ENCODE results near the gene ABCC10.
"Not testable (repeated sequence)": the region's sequence is repeated elsewhere in the genome, so short reads cannot be mapped to it uniquely, and the experiment has no call there.

The ABCC10 gene

GRCh38 chr6:43413002-43413401, 14.3 kb upstream of the ABCC10 start:
- no peak for DNase-seq

- DNase-seq: not testable (repeated sequence)
These were observed 12.1 kb upstream of the ABCC10 start for GRCh38 chr6:43415275-43415674.

DNA sequence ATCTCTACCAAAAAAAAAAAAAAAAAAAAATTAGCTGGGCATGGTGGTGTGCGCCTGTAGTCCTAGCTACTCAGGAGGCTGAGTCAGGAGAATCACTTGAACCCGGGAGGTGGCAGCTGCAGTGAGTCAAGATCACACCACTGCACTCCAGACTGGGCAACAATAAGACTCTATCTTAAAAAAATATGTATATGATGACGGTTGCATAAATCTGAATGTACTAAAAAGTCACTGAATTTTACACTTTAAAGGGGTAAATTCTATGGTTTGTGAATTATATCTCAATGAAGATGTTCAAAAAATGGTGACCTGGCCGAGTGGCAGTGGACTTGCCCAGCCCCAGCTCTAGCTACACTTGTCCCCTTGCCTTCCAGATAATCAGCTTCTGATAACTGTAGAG, 10.4 kb upstream of the ABCC10 start:
- no peak for DNase-seq

DNA sequence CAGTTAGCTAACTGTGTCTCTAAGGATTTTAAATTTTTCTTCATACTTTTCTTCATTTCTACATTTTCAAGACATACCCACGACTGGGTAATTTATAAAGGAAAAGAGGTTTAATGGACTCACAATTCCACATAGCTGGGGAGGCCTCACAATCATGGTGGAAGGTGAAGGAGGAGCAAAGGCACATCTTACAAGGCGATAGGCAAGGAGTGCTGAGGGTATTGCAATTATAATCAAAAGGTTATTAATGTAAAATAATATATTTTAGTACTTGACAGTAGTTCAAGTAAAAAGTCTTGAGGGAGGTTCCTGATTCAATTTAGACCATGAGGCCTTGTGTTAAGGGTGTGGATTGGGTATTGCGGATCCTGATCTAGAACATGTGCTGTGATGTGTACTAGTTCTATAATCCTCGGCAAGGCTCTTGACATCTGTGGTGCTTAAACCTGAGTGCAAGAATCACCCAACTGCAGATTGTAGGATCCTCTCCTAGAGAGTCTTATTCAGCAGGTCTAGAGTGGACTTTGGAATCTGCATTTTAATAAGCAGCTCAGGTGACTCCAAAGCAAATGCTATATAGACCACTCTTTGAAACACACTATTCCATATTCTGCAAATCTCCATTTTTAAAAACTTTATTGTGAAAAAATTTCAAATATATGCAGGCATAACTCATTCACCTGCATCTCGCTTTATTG, 7.2 kb upstream of the ABCC10 start:
- no peak for DNase-seq

GRCh38 chr6:43421831-43422230, 5.5 kb upstream of the ABCC10 start:
- no peak for DNase-seq

DNA sequence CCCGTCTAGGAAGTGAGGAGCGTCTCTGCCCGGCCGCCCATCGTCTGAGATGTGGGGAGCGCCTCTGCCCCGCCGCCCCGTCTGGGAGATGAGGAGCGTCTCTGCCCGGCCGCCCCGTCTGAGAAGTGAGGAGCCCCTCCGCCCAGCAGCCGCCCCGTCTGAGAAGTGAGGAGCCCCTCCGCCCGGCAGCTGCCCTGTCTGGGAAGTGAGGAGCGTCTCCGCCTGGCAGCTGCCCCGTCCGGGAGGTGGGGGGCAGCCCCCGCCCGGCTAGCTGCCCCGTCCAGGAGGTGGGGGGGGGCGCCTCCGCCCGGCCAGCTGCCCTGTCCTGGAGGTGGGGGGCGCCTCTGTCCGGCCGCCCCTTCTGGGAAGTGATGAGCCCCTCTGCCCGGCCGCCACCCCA, 2.3 kb upstream of the ABCC10 start:
- not testable (repeated sequence) for DNase-seq

DNA sequence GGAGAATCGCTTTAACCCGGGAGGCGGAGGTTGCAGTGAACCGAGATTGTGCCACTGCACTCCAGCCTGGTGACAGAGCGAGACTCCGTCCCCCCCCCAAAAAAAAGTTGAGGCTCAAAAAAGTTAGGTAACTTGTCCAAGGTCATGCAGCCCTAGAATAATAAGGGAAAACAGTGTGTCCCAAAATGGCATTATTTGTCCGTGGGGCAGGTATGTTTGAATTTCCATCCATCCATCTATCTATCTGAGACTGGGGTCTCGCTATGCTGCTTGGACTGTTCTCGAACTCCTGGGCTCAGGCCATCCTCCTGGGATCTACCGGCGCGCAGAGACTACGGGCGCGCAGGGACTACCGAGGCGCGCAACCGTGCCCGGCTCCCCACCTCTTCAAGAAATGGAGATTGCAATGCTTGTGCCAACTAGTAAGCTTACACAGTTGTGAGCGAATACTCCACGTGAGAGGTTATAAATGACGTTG, 374 bp upstream of the ABCC10 start:
- no peak for DNase-seq

DNA sequence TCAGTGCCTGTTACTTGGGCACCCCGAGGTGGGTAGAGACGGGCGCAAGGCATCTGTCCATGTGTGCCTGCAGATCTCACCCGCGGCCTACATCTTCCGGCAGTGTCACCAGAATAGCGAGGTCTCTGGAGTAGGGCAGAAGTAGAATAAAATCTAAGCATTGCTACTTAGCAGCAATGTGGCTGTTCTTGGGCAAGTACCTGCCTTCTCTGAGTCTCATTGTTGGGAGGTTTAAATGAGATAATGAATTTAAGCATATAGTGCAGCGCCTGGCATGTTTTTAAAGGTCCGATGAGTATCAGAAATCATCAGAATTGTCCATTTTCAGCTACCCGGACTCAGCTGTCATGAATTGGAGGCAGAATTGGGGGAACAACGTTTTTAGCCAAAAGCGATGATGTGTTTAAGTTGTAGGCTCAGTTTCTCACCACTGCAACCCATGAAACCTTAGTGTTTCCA, 800 bp downstream of the ABCC10 start:
- DNase-seq: no peak

DNA sequence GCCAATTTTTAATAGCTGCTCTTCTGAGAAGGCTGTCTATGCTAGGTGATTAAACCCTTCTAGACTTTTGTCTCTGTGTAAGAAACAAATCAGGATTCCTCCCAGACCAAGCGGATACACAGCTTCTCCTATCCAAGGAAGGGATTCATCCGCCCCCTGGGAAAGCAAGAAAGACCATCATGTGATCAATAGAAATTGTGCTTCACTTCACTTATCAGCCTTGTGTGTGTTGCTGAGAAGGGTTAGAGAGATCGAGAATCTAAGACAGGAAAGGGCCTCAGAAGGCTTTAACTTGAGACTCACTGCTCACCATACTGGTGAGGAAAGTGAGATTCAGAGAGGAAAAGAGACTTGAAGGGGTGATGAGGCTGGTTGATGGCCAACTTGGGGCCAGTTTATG, 1.5 kb downstream of the ABCC10 start:
- DNase-seq: no peak

- no peak for DNase-seq
These were observed 4.9 kb downstream of the ABCC10 start for GRCh38 chr6:43432009-43432945.

DNA sequence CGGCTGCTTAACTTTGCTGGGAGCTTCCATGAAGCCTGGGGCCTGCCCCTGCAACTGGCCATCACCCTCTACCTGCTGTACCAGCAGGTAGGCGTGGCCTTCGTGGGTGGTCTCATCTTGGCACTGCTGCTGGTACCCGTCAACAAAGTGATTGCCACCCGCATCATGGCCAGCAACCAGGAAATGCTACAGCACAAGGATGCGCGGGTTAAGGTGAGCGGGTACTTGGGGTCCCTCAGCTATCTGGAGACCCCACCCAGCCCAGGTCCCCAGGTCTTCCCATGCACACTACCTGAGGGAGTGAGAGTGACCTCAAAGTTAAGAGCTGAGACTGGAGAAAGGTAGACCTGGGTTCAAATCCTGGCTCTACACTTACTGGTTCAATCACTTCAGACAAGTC, 5.8 kb downstream of the ABCC10 start:
- DNase-seq: no peak

GRCh38 chr6:43434001-43434840, 6.9 kb downstream of the ABCC10 start:
- DNase-seq: no peak

- no peak for DNase-seq
These were observed 7.6 kb downstream of the ABCC10 start for GRCh38 chr6:43434943-43435342.

- no peak for DNase-seq
These were observed 8.5 kb downstream of the ABCC10 start for GRCh38 chr6:43435682-43436437.

GRCh38 chr6:43436577-43437282, 9.4 kb downstream of the ABCC10 start:
- DNase-seq: no peak

DNA sequence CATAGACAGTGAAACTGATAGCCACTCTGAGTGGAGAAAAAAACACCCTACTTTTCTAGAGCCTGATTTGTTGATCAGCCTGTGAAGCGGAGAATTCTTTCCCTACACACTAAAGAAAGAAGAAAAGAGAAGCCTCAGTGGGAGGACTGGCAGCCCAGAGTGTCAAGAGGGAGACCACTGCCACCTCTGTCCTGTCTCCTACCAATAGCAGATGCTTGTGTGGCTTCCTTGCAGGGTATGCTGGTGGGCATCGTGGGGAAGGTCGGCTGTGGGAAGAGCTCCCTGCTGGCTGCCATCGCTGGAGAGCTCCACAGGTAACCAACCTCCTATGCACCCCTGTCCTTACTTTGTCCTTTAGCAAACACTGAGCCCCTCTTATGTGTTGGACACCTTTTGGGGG, 10.4 kb downstream of the ABCC10 start:
- DNase-seq: no peak

DNA sequence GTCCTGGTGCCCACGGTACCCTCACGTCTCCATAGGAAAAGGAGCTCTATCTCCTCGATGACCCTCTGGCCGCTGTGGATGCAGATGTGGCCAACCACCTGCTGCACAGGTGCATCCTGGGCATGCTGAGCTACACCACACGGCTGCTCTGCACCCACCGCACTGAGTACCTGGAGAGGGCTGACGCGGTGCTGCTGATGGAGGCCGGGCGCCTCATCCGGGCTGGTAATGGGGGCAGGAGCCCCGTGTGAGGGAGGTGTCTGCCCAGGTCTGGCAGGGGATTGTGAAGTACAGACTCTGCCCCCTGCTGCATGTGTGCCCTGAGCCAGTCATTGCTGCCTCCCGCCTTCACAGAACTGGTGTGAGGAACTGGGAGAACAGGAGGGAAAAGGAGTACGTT, 15.6 kb downstream of the ABCC10 start:
- no peak for DNase-seq

DNA sequence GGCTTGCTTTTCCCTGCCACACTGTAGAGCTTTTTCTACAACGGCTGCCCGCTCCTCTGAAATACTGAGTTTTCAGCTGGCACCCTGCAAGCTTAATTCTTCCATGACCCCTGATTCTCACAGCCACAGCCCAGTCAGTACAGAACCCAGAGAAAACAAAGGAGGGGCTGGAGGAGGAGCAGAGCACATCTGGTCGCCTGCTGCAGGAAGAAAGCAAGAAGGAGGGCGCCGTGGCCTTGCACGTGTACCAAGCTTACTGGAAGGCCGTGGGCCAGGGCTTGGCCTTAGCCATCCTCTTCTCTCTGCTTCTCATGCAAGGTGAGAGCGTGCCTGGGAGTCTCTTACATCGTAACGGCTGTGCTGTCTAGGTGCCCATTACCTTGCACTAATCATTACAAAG, 16.7 kb downstream of the ABCC10 start:
- DNase-seq: no peak

DNA sequence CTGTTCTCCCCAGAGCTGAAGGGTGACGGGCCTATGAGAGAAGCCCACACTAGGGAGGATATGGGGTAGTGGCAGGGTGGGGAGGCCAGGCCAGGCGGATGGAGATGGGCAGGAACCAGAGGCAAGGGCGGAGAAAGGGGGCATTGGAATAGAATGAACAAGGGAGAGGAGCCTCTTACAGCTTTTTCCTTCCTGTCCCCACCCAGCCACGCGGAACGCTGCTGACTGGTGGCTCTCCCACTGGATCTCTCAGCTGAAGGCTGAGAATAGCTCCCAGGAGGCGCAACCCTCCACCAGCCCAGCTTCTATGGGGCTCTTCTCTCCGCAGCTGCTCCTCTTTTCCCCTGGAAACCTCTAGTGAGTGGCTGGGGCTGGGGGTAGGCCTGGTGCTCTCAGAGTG, 17.2 kb downstream of the ABCC10 start:
- DNase-seq: no peak

GRCh38 chr6:43445576-43445975, 18.2 kb downstream of the ABCC10 start:
- no peak for DNase-seq

- DNase-seq: no peak
These were observed 20.3 kb downstream of the ABCC10 start for GRCh38 chr6:43447604-43448003.

DNA sequence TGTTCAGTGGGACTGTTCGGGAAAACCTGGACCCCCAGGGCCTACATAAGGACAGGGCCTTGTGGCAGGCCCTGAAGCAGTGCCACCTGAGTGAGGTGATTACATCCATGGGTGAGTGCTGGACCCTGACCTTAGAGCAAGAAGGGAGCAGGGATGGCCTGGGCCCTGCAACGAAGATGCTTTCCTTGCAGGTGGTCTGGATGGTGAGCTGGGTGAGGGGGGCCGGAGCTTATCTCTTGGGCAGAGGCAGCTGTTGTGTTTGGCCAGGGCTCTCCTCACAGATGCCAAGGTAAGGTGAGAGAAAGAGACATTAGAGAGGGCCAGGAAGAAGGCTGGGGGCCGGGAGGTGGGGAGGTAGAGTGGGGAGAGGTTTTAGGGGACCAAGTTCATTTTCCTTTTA, 21.6 kb downstream of the ABCC10 start:
- DNase-seq: no peak

All from NCI-H2029 (cell line).